Stimulated activated CD4-positive, alpha-beta T cell treated with anti-CD3 and anti-CD28 coated beads, TNF-alpha, amount 100 ng/mL, for 24 hours (primary cell): Measurements from ENCODE around the gene KLHDC8A.
A peak's percentile ranks its signal among the peaks of the same experiment; 100 is the strongest.

Source experiments
- DNase-seq, 3 experiments: peaks; one replicate each; pipeline ENCODE4 v3.0.0-alpha.2; 2020; ENCODE audit warnings: low read depth in 3 of 3

Gene KLHDC8A

GRCh38 chr1:205344066-205344928, 12.4 kb downstream of the KLHDC8A start:
- DNase-seq, result peak in 1 of 3 experiments; percentile 41

DNA sequence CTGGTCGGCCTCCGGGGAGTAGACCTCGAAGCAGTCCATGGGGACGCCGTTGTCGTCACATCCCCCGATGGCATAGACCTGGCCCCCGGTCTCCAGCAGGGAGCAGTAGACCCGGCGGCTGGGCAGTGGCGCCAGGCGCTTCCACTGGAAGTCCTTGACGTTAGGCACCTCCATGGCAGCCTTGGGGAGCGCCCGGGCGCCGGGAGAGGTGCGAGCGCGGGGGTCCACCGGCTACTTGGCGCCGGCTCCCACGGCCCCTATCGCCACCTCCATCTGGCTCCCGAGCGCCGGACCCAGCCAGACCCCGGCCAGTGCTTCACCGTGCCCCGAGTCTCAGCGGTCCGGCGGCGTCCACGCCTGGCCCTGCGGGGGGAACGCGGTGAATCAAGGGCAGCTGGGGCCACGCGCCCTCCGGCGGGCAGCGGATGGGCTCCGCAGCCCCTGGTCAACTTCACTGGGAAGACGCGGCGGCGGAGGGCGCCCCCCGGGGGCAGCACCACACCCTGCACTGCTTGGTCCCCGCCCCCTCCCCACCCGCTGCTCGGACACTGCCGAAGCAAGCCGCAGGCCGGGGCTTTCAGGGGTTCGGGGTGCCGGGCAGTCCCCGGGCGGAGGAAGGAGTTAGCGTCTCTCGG, 13.2 kb downstream of the KLHDC8A start:
- peak in 1 of 3 experiments; percentile 13 for DNase-seq

GRCh38 chr1:205342986-205343385, 13.7 kb downstream of the KLHDC8A start:
- no peak for DNase-seq

- DNase-seq, result no peak
These were observed 16.0 kb downstream of the KLHDC8A start for GRCh38 chr1:205340676-205341075.

DNA sequence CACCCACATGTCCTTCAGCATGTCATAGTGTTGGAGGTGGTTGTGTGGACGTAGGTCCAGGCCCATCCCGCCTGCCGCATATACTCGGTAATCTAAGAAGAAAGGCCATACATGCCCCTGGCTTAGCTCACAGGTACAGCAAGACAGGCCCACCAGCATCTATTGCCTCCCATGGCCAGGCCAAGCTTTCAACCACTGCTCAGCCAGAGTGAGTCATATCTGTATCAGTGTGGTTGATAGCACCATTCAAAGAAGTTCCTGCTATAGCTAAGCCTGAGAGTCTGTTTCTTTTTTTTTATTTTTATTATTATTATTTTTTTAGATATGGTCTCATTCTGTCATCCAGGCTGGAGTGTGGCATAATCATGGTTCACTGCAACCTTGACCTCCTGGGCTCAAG, 17.0 kb downstream of the KLHDC8A start:
- DNase-seq, result no peak

DNA sequence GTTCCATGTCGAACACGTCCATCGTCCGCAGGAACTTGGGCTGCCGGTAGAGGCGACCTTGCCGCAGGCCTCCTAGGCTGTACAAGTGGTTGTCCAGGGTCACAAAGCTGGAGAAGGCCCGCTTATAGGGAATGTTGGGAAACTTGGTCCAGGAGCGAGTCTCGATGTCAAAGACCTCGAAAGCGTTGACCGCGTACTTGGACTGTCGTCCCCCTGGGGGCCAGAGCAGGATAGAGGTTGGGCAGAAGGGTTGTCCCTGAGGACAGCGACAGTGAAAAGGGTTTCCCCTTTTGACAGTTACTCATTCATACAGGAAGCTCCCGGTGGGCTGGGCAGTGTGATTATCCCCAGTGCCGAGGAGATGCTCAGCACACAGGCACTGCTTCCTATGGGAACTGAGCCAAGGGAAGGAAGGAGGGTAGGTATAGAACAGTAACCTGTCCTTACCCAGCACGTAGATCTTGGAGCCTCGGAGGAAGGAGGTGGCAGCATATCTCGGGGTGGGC, 17.5 kb downstream of the KLHDC8A start:
- DNase-seq, result no peak

GRCh38 chr1:205338011-205338410, 18.7 kb downstream of the KLHDC8A start:
- DNase-seq, result no peak

DNA sequence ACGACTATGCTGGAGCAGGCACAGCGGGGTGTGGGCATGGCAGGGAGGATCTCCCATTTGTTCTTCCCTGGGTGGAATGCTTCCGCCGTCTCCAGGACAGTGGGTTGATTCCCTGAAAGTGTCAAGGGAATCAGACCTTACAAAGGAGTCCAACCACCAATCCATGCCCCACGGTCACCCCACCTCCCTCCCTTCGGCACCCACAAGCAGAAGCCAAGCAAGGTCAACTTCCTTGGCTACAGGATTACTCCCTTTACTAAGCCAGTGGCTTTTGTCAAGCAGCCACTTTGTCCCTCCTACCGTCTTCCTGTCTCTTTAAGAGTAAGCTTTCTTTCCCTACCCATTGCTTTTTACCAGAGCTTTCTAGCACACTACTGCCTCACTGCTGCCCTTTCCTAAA, 19.2 kb downstream of the KLHDC8A start:
- DNase-seq, result no peak

DNA sequence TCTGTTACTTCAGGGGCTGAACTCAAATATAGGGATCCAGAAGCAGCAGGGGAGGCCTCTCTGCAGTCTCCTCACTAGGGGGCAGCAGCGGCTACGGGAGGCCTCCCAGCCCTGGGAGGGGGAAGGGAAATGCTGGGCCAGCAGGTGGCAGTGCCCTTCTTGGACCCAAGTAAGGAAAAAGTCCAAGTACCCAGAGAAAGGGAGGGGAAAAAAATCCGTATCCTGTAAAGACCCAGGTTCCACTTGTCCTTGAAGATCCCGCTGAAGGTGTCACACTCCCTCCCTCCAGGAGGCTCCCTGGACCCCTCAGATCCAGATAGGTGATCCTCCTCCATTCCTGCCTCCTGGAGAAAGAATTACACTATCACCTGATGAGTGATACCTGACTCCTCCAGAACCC, 21.0 kb downstream of the KLHDC8A start:
- DNase-seq, result peak; percentile 55 to 75 (median 62)

DNA sequence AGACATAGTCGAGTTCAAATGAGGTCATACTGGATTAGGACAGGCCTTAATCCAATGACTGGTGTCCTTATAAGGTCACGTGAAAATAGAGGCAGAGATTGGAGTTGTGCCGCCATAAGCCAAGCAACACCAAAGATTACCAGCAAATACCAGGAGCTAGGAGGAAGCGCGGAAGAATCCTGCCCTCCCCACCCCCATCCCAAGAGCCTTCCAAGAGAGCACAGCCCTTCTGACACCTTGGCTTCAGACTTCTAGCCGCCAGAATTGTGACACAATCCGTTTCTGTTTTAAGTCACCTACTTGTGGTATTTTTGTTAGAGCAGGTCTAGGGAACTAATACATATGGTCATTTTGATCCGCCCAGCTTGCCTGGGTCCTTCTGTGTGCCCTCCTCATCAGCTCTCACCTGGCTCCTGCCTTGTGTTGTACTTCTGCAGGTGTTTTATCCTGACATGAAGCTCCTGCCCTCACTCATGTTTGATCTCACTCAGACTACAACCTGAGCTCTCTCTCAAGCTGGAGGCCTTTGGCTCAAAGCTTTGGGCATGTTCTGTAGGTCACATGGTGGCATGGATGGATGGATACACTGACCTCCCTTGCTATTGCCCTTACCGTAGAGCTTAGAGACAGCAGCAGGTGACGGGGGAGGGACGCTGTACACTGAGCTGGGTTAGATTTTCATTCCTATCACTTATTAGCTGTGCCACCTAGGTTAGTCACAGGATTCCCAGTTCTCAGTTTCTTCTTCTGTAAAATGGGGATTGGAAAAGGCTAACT, 24.5 kb downstream of the KLHDC8A start:
- DNase-seq, result no peak

GRCh38 chr1:205330150-205330549, 26.6 kb downstream of the KLHDC8A start:
- no peak for DNase-seq

DNA sequence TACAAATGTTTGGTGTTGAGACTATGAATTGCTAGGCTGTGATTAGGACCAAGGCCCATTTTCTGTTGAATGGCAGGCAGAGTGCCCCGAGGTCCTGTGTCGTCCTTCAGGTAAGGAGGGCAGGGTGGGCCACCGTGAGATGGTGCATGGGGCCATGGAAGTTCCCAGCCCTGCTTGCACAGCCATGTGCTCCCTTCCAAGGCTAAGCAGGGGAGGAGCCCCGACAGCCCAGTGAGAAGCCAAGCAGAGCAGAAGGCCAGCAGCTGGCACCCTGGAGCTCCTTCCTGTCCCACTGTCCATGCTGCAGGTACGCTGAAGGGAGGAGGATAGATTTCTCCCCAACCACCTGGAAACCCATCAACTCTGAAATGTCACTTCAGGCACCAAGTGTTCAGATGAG, 27.0 kb downstream of the KLHDC8A start:
- no peak for DNase-seq

- no peak for DNase-seq
These were observed 28.2 kb downstream of the KLHDC8A start for GRCh38 chr1:205328476-205328875.

DNA sequence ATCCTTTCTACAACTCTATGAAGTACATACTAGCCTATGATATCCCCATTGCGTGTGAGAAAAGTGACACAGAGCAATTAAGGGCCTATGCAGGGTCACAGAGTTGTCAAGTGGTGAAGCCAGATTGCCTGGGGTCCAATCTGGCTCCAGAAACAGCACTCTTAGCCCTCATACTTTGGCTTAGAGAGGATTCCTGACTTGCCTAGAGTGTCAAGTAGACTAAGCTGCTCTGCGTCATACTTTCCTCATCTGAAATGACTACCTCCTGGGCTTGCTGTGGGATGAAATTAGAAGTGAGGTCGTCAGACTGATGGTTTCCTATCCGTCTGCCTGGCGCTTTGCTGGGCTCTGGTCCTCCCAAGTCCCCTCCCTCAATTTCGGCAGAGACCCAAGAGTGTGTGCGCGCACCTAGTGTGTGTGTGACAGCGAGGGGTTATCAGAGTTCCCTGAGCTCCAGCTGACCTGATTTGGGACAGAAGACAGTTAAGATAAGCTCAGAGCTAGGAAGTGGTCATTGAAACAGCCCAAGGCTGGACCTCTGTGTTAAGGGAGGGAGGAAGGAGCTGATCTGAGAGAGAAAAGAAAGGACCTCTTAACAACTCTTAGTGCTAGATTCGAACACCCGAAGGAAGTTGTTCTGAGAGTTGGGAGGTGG, 29.8 kb downstream of the KLHDC8A start:
- DNase-seq, result no peak

DNA sequence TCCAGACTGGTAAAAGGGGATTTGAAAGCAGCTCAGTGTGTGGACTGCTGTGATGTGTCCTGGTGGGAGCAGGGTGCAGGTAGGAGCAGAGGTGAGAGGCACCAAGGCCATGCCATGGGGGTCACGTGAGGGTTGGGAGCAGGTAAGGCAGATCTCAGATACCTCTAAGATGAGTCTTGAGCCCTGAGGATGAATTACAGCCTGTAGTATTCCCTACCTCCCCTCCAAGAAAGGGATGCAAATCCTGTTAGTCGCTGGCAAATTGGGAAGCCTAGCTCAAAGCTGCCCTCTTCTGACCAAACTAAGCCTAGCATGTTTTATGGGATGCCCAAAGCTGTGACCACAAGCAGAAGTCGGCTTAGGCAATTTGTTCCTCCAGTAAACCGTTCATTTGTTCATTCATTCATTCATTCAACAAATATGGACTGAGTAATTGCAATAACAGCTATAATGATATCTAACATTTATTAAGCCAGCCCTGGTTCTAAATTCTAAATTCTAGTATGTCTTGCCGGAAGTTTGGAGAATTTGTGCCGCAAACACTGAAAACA, 31.3 kb downstream of the KLHDC8A start:
- peak in 1 of 3 experiments; percentile 37 for DNase-seq

GRCh38 chr1:205324781-205325180, 31.9 kb downstream of the KLHDC8A start:
- no peak for DNase-seq

DNA sequence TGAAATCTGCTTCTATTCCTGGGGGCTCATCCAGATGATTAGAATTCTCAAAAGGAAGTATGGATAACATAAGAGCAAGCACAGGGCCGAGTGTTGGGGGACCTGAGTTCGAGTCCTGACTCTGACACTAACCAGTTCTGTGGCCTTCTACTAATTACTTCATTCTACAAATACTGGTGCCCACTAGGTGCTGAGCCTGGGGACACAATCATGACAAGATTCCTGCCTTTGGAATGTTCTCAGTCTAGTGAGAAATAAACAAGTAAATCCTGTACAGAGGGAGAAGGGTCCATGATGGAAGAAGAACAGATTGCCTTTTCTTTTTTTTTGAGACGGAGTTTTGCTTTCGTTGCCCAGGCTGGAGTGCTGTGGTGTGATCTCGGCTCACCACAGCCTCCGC, 32.9 kb downstream of the KLHDC8A start:
- DNase-seq, result no peak

GRCh38 chr1:205321959-205322283, 34.8 kb downstream of the KLHDC8A start:
- no peak for DNase-seq

- DNase-seq, result peak; percentile 67 to 87 (median 70)
These were observed 35.4 kb downstream of the KLHDC8A start, which contains the start of gene NUAK2 for GRCh38 chr1:205321162-205321958. TSS of gene NUAK2 (minus strand) at chr1:205321745. CDS start at chr1:205321628, 117 bp downstream.
